AG04450 (cell line): ENCODE measurements around the gene NEDD4L. TPM values are rescaled to one million over a fixed set of nuclear protein-coding genes. Genes with fewer than 3 reads are reported as not detected.

ENCODE experiments used
- CTCF ChIA-PET: fragments of 300-600, 350-600 bp; formaldehyde crosslinking; extraction: SDS; loops from one replicate; lab custom pipeline; 2022; ENCODE audit warnings: antibody characterized with exemption, inconsistent platforms; lab: Charles Lee
- POLR2A ChIA-PET: fragments of 350-600 bp; formaldehyde crosslinking; extraction: SDS; loops from one replicate; lab custom pipeline; 2021; ENCODE audit warnings: antibody characterized with exemption, inconsistent platforms; lab: Yijun Ruan, JAX
- DNase-seq: peaks from one replicate; pipeline ENCODE4 v3.0.0-alpha.2; 2011; ENCODE audit warnings: low read depth, low spot score
- H3K27ac ChIP-seq: one replicate; pipeline ENCODE4 v1.5.1; 2012; ENCODE audit warnings: low read depth, low read length, control low read depth
- H3K27me3 ChIP-seq: one replicate; pipeline ENCODE4 v1.6.0; 2012; ENCODE audit warnings: low read length; ENCODE audit not compliant: control insufficient read depth, insufficient read depth
- H3K4me3 ChIP-seq: 2 replicates; pipeline ENCODE4 v1.5.1; 2011; ENCODE audit warnings: mild to moderate bottlenecking, low read depth, low read length, control low read depth
- H3K9me3 ChIP-seq: 2 replicates; pipeline ENCODE4 v1.5.1; 2012; ENCODE audit warnings: low read length; ENCODE audit not compliant: control insufficient read depth, insufficient read depth
- polyA plus RNA-seq: library from polyadenylated mRNA; depleted of rRNA; stranded (reverse); fragments of >200 nt; gene quantifications from 2 replicates; pipeline ENCODE4 v1.2.3, GENCODE V29; 2011
- TF ChIP-seq, protein P1 (sequence below): IDR thresholded peaks from 2 replicates; pipeline ENCODE4 v1.5.1; 2011; ENCODE audit warnings: low read depth, low read length, control low read depth, inconsistent platforms

The NEDD4L gene
- polyA plus RNA-seq, 1 experiment = 15.0 TPM

GRCh38 chr18:58228762-58229161 is 184.7 kb downstream of the NEDD4L start:
- DNase-seq = no peak
- TF ChIP-seq, protein P1, sequence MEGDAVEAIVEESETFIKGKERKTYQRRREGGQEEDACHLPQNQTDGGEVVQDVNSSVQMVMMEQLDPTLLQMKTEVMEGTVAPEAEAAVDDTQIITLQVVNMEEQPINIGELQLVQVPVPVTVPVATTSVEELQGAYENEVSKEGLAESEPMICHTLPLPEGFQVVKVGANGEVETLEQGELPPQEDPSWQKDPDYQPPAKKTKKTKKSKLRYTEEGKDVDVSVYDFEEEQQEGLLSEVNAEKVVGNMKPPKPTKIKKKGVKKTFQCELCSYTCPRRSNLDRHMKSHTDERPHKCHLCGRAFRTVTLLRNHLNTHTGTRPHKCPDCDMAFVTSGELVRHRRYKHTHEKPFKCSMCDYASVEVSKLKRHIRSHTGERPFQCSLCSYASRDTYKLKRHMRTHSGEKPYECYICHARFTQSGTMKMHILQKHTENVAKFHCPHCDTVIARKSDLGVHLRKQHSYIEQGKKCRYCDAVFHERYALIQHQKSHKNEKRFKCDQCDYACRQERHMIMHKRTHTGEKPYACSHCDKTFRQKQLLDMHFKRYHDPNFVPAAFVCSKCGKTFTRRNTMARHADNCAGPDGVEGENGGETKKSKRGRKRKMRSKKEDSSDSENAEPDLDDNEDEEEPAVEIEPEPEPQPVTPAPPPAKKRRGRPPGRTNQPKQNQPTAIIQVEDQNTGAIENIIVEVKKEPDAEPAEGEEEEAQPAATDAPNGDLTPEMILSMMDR = no peak
- ChIA-PET CTCF (no interaction called here), POLR2A (no interaction called here)
- H3K27me3 ChIP-seq = no peaks in the 10 kb centered on the region
- no peak overlapping the region for H3K4me3 ChIP-seq
- no peaks in the 10 kb centered on the region for H3K9me3 ChIP-seq
- no peak overlapping the region for H3K27ac ChIP-seq

GRCh38 chr18:58229162-58229561 is 185.1 kb downstream of the NEDD4L start:
- Histone ChIP-seq H3K27me3 (no peaks in the 10 kb centered on the region), H3K4me3 (no peak overlapping the region), H3K9me3 (no peaks in the 10 kb centered on the region), H3K27ac (no peak overlapping the region)
- ChIA-PET CTCF (no interaction called here), POLR2A (no interaction called here)
- no peak for DNase-seq
- TF ChIP-seq, protein P1 = no peak

- H3K9me3 ChIP-seq = no peaks in the 10 kb centered on the region
- no peak for DNase-seq
- TF ChIP-seq, protein P1 = no peak
- no peak overlapping the region for H3K4me3 ChIP-seq
- CTCF ChIA-PET = interaction anchor here (0.7 kb wide), 2 partner anchors 35 to 972 kb away, joined by 3 to 7 read pairs; no protein-coding TSS in a partner anchor
- no peaks in the 10 kb centered on the region for H3K27me3 ChIP-seq
- POLR2A ChIA-PET = no interaction called here
- no peak overlapping the region for H3K27ac ChIP-seq
Observed at GRCh38 chr18:58230438-58231179, 186.6 kb downstream of the NEDD4L start.

- DNase-seq = no peak
- TF ChIP-seq, protein P1 = 0 out of 2 replicates have a peak, but pooled peaks have one; percentile 5
- Histone ChIP-seq H3K27ac (no peak overlapping the region), H3K9me3 (no peaks in the 10 kb centered on the region), H3K4me3 (no peak overlapping the region), H3K27me3 (no peaks in the 10 kb centered on the region)
- POLR2A ChIA-PET = no interaction called here
- CTCF ChIA-PET = no interaction called here
Observed at GRCh38 chr18:58231930-58232329, 187.9 kb downstream of the NEDD4L start.

- Histone ChIP-seq H3K27ac (no peak overlapping the region), H3K27me3 (no peaks in the 10 kb centered on the region), H3K9me3 (no peaks in the 10 kb centered on the region), H3K4me3 (no peak overlapping the region)
- DNase-seq = no peak
- ChIA-PET CTCF (no interaction called here), POLR2A (no interaction called here)
- TF ChIP-seq, protein P1 = no peak
Observed at GRCh38 chr18:58232668-58233067, 188.6 kb downstream of the NEDD4L start.
